IPS DF 4.7 (cell line): ENCODE measurements around the gene TKFC.

ENCODE experiments used
- DNase-seq: peaks from one replicate; pipeline ENCODE4 v3.0.0-alpha.2; 2013; ENCODE audit warnings: low spot score; ENCODE audit errors: extremely low read depth

TKFC gene

GRCh38 chr11:61345954-61346843, 13.2 kb downstream of the TKFC start:
- DNase-seq: no peak

- DNase-seq: no peak
These were observed 15.0 kb downstream of the TKFC start for GRCh38 chr11:61347916-61348461.

- DNase-seq: no peak
These were observed 16.2 kb downstream of the TKFC start for GRCh38 chr11:61349189-61349751.

GRCh38 chr11:61349916-61350315, 16.9 kb downstream of the TKFC start:
- no peak for DNase-seq

GRCh38 chr11:61350336-61350735, 17.3 kb downstream of the TKFC start:
- DNase-seq: no peak

GRCh38 chr11:61350803-61351202, 17.8 kb downstream of the TKFC start:
- DNase-seq: no peak

- no peak for DNase-seq
These were observed 19.0 kb downstream of the TKFC start for GRCh38 chr11:61352038-61352437.

- no peak for DNase-seq
These were observed 20.4 kb downstream of the TKFC start for GRCh38 chr11:61353131-61354067.

GRCh38 chr11:61354208-61354607, 21.2 kb downstream of the TKFC start:
- no peak for DNase-seq

- DNase-seq: no peak
These were observed 23.7 kb downstream of the TKFC start for GRCh38 chr11:61356706-61357105.

- DNase-seq: no peak
These were observed 24.3 kb downstream of the TKFC start for GRCh38 chr11:61357233-61357893.

- DNase-seq: no peak
These were observed 24.8 kb downstream of the TKFC start for GRCh38 chr11:61357894-61358239.

GRCh38 chr11:61358566-61358965, 25.5 kb downstream of the TKFC start:
- no peak for DNase-seq

- no peak for DNase-seq
These were observed 26.5 kb downstream of the TKFC start for GRCh38 chr11:61359516-61359915.

- DNase-seq: no peak
These were observed 28.3 kb downstream of the TKFC start for GRCh38 chr11:61361237-61361740.

- DNase-seq: peak; percentile 46
These were observed 28.9 kb downstream of the TKFC start, which contains the start of the genes CYB561A3 and TMEM138 for GRCh38 chr11:61361741-61362541. Gene CYB561A3 (minus strand): TSS chr11:61361882. CDS start chr11:61356713, 5,169 bp downstream. Gene TMEM138 (plus strand): TSS chr11:61362374. CDS start chr11:61364391, 2,017 bp downstream.

- no peak for DNase-seq
These were observed 29.5 kb downstream of the TKFC start for GRCh38 chr11:61362542-61362875.

- no peak for DNase-seq
These were observed 31.1 kb downstream of the TKFC start for GRCh38 chr11:61364012-61364675.

GRCh38 chr11:61367406-61367805, 34.4 kb downstream of the TKFC start:
- DNase-seq: no peak
